HuH-7.5 (cell line): ENCODE data around the gene DIAPH3.
A peak's percentile ranks its signal among the peaks of the same experiment; 100 is the strongest.

Experiments used
- DNase-seq: peaks from one replicate; pipeline ENCODE4 v3.0.0; 2011; ENCODE audit warnings: low spot score

The DIAPH3 gene

GRCh38 chr13:59710416-59710815 lies 453.3 kb downstream of the DIAPH3 start:
- DNase-seq = no peak

DNA sequence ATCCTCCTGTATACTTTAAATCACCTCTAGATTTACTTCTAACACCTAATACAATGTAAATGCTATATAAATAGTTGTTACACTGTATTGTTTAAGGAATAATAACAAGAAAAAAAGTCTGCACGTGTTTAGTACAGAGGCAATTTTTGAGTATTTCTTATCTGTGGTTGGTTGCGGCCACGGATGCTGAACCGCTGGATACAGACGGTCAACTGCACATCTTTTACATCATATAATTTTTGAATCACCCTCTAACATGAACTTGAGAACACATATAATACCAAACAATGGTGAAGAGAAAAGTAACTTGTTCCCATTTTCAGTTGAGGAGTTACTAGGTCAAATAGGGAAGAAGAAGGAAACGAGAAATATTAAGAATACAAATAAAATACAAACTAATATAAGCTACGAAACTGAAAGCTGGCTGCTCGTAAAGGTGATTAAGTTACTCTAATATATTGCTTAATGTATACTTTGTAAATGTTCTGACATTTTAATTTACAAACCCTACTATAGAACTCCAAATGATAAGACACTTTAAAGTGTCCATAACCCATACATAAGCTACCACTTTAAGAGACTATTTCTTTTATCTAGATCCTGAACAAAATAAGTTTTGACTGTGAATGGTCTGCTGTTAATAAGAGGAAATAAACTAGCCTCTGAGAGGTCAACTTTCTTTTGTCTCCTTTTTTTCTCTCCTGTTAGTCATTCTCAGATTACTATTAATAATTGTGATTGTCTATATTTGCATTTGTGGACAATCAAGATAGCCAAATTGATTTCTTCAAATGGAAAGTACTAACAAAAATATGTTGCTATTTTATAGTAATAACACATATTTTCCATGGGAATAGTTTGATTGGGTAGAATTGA lies 457.4 kb downstream of the DIAPH3 start:
- no peak for DNase-seq

DNA sequence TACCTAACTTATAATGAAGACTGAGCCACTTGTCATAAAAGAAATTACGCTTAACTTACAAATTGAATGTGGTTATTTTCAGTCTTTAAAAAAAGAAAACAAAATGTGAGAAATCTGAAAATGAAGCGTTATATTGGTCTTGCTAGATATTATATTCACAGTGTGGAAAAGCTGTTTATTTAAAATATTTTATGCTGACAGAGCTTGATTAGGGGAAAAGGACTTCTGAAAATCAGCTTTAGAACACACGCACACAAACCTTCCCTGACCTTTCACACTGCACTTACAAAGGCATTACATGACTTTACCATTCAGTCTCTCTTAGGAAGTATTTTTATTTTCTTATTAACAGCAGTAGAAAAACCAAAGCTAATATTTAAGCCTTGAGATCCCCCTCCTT lies 461.5 kb downstream of the DIAPH3 start:
- DNase-seq = no peak

DNA sequence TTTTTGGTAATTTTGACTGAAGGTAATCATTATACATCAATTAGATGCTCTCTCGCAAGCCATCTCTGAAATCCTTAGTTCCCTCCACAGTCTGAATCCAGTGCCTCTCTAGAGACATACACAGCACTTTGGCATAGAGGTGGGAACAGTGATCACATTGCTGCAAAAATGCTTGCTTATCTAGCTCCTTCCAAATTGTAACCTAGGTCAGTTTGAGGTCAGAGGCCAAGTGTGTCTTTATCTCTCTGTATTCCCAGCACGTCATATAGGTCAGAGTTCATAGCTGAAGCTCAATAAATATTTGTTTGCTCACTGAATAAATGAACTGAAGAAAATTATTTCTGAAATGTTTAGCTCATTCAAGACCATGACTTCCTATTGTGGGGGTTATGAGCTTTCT lies 462.5 kb downstream of the DIAPH3 start:
- peak; percentile 14 for DNase-seq

GRCh38 chr13:59700281-59700680 lies 463.4 kb downstream of the DIAPH3 start:
- DNase-seq = no peak

DNA sequence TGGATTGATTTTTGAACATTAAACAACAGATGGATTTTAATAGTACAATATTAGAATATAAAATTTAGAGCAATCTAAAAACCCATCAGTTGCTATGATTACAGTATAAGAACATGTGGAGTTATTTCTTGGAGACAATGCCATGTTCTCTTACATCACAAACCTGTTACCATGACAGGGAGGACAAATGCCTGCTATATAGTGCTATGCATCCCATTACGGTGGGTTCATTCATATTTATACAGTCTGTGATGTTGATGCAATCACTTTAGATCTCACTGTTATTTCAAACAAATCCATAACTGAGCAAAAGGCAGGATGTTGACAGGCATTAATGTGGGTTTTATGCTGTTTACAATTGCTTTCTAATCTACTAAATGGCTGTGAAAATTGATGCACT lies 467.5 kb downstream of the DIAPH3 start:
- no peak for DNase-seq

DNA sequence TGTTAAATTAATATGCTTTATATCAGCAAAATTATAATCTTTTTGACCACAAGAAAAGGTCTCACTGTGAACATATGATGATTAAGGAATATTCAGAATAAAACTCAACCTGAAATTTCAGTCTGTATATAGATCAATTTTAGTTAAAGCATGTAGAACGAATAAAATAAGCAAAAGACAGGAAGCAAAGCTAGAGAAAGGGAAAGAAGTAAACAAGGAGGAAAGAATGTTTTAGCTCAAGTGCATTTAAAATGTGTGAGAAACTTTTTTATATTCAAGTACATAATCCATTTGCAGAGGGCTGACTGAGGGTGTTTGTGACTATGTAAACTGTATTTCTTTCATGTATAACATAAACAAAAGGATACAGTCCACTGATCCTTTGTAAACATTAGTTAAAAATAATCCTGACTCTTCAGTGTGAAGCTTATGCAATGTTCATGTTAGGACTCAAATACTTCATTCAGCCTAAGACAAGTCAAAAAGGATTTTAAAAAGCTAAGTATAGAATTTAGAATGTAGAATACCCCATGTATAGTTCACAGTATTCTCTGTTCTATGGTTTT lies 472.1 kb downstream of the DIAPH3 start:
- DNase-seq = no peak

GRCh38 chr13:59690857-59691500 lies 472.7 kb downstream of the DIAPH3 start:
- no peak for DNase-seq

GRCh38 chr13:59689057-59689456 lies 474.7 kb downstream of the DIAPH3 start:
- no peak for DNase-seq

GRCh38 chr13:59686798-59687394 lies 476.8 kb downstream of the DIAPH3 start:
- DNase-seq = no peak

- no peak for DNase-seq
These were observed 479.6 kb downstream of the DIAPH3 start for GRCh38 chr13:59684105-59684504.

DNA sequence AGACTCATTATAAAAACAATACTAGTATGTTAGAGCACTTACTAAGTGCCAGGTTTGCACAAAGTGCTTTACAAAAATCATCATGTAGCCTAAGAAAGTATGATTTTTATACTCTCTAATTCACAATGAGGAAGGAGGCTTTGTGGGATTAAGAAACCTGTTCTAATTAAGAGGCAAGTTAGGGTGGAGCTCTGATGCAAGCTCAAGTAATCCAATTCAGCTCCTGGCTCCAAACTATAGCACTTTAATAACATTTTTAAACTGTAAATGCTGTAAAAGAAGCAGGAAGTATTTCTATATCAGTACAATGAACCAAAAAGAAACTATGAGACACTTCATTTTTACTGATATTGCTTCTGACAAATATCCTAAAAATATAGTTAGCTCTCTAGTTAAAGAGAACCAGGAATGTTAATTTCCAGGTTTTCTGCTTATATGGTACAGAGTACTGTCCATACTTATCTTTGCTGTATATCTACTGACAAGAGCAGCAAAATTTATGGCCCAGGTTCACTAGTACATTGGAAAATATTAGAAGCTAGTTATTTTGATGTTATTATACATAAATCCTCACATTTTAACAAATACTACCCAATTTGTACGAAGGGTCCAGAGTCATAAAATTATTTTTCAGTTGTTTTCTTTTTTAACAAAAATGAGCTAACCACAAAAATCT lies 482.0 kb downstream of the DIAPH3 start:
- DNase-seq = no peak

DNA sequence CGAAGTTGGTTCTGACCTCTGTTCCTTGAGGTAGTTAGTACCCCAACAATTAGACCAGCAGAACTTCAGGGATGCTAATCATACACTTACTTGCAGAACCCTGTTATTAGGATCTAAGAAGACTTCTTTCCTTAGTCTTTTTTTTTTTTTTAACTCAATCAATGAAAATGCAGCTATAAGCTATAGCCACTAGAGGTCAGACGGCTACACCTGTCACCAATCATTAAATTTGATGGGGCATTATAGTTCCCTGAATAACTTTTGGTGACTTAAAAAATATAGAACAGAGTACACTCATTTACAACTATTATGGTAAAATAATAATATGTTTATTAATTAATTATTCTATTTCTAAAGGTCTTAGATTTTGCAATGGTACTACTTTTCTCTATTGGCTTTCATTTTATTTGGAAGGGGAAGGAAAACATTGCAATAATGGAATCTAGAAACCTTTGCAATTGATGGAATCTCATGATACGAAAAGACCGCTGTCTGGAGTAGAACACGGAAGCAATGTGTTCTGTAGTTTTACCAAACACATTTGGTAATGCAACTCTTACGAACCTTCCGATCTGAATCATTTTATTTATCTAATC lies 483.2 kb downstream of the DIAPH3 start:
- DNase-seq = no peak

DNA sequence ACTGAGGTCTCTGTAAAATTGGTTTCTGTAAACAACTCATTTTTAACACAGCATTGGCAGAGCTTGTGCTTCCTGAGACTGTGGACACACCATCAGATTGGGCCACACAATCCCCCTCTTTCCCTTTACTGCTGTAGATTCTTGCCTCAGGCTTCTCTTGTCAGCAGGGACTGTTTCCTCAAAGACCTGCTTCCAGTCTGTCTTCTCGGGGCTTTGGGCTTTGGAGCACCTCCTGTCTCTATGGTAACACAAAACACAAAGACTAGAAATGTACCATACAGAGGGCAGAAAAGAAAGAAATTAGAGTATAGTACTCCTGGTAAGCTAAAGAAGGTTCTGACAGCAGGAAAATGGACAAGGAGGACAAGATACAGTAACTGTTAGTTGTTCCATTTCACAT lies 484.5 kb downstream of the DIAPH3 start:
- no peak for DNase-seq

GRCh38 chr13:59677966-59678814 lies 485.5 kb downstream of the DIAPH3 start:
- peak; percentile 28 for DNase-seq

- DNase-seq = no peak
These were observed 486.3 kb downstream of the DIAPH3 start for GRCh38 chr13:59677430-59677829.

DNA sequence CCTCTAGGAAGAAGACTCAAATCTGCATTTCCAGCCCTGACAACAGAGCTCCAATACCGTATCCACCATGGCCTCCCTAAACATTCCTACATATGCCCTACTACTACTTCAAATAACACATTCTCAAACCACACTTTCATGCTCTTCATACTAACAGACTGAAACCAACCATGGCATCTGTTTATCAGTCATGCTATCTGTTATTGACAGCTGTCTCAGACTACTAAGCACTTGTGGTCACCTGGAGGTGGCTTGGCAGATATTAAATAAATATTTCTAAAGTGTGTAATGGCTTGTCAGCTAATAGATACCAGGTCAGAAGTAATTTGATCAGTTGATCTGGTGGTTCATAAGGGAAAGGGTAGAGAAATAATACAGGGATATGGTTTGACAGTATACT lies 489.1 kb downstream of the DIAPH3 start:
- DNase-seq = no peak

- no peak for DNase-seq
These were observed 490.4 kb downstream of the DIAPH3 start for GRCh38 chr13:59673286-59673685.

- no peak for DNase-seq
These were observed 491.3 kb downstream of the DIAPH3 start for GRCh38 chr13:59672445-59672844.

GRCh38 chr13:59671881-59672280 lies 491.8 kb downstream of the DIAPH3 start:
- DNase-seq = no peak

GRCh38 chr13:59666504-59666903 lies 497.2 kb downstream of the DIAPH3 start:
- no peak for DNase-seq
